Activated gamma-delta T cell (primary cell): ENCODE data around the gene CAMKK1.

Source experiments
- DNase-seq: peaks from one replicate; lab custom pipeline; 2025; lab: John Stamatoyannopoulos, UW

CAMKK1 gene

DNA sequence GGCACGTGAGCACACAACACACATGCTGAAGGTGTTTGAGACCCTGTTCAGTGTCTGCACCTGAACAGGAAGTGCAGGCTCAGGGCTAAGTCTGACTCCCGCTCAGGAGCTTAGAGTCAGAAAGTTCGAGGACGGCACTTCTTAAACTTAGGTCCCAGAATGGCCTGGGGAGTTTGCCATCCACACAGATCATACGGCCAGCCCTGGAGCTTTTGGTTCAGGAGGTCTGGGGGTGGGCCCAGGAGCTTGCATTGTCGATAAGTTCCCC is 4.0 kb upstream of the CAMKK1 start:
- DNase-seq, result no peak

- DNase-seq, result no peak
Measured at GRCh38 chr17:3896108-3896967, 3.5 kb upstream of the CAMKK1 start.

DNA sequence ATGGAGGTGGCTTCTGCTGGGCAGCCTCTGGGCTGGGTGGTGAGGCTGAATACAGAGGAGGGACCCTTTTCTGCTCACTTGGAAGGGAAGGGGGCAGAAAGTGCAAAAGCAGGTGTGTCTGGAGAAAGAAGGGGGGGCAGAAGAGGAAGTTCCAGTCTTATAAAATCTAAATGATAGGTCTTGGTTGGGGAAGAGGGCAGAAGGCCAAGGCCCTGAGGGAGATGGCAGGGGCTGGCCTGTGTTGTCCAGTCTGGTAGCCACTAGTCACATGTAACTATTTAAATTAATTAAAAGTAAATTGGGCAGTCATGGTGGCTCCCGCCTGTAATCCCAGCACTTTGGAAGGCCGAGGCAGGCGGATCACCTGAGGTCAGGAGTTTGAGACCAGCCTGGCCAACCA is 2.5 kb upstream of the CAMKK1 start:
- no peak for DNase-seq

DNA sequence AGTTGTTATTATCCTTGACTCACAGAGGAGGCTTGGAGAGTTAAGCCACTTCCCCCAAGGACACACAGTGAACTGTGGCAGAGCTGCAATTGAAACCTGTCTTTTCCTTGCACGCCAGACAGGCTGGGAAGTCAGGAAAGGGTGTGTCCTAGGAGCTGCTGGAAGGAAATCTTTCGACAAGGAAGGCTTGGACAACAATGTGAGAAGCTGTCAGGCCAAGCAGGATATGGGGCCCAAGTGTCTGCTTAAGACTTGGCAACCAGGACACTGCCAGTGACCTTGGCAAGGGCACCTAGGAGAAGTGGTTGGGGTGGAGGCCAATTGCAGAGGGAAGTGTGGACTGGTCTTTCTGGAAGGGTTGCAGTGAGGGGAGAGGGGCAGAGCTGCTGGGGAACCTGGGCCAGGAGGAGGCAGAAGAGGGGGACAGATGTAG is 2.1 kb upstream of the CAMKK1 start:
- DNase-seq, result no peak

GRCh38 chr17:3894188-3894587 is 1.3 kb upstream of the CAMKK1 start:
- no peak for DNase-seq

GRCh38 chr17:3893720-3894116 is 865 bp upstream of the CAMKK1 start:
- no peak for DNase-seq

GRCh38 chr17:3892095-3892998 is 506 bp downstream of the CAMKK1 start:
- DNase-seq, result peak; percentile 75

DNA sequence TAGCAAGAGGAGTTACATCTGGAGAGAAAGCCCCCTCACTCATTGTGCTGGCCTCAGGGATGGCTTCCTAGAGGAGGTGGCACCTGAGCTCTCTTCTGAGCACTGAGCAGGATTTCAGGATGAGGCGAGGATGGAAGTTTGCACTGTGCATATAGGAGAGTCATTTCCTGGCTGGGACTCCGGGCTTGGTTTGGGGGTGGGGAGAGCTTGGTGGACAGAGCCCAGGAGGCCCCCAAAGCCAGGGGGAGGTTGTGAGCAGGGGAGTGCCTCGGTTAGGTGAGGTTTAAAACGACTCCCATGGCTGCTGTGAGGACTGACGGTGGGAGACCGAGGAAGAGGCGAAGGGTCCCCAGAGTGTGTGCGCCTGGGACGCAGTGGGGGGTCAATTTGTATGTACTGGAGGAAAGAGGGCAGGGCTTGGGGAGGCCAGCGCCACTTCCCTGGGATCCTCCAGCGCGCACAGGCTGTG is 1.2 kb downstream of the CAMKK1 start:
- no peak for DNase-seq

GRCh38 chr17:3890878-3891219 is 2.0 kb downstream of the CAMKK1 start:
- no peak for DNase-seq

DNA sequence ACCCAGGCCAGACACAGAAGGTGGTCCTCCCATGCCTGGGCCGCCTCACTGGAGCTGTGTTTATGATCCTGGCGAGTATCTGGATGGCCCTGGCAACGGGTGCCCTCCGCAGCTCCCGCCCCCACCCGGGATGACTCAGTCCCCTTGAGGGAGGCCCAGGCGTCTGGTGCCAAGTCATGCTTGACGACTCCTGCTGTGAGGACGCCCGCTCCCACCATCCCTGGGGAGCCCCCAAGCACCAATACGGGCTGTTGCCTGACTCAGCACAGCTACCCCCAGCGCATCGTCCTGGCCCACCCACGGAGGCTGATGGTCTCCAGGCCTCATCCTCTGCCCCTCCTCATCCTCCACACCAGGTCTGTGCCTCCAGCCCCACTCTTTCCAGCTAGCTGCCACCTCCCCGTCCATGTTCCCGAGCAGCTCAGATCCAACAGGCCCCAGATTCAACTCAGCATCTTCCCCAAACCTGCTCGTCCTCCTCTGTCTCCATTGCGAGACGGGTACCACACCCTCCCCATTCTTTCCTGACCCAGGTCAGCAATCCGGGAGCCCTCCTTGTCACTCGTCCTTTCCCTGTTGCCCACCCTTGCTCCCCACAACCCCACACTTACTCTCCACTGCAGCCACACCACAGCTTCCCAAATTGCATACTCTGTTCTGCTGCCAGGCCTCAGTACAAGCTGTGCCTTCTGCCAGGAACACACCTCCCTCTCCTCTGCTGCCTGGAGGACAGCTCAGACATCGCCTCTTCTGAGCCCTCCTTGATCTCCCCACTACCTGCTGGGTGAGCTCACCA is 2.6 kb downstream of the CAMKK1 start:
- no peak for DNase-seq

GRCh38 chr17:3889325-3890012 is 3.4 kb downstream of the CAMKK1 start:
- DNase-seq, result no peak

- DNase-seq, result no peak
Measured at GRCh38 chr17:3888343-3889171, 4.3 kb downstream of the CAMKK1 start.

DNA sequence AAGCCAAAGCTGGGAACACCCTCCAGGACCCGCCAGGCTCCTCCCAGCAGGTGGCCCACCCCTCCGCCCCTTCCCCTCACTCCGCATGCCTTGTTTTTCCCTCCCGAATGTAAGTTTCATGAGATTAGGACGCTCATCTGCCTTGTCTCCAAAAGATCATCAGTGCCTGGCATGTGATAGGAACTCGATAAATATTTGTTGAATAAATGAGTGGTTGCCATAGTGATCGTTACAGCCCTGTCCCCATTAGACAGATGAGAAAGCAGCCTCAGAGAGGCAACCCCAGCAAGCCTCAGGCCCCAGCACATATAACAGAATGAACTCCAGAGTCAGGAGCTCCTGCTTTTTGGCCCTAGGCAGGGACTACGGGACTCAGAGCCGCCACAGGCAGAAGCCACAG is 5.0 kb downstream of the CAMKK1 start:
- no peak for DNase-seq

DNA sequence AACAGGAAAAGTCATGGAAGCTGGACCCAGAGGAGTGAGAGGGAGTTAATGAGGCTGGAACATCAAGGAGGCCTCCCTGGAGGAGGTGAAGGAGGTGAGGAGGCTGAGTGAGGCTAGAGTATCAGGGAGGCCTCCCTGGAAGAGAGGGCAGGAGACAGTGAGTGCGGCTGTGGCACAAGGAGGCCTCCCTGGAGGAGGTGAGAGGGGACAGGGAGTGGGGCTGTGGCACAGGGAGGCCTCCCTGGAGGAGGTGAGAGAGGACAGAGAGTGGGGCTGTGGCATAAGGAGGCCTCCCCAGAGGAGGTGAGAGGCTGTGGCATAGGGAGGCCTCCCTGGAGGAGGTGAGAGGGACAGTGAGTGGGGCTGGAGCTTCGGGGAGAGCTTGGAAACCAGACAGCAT is 5.5 kb downstream of the CAMKK1 start:
- no peak for DNase-seq

DNA sequence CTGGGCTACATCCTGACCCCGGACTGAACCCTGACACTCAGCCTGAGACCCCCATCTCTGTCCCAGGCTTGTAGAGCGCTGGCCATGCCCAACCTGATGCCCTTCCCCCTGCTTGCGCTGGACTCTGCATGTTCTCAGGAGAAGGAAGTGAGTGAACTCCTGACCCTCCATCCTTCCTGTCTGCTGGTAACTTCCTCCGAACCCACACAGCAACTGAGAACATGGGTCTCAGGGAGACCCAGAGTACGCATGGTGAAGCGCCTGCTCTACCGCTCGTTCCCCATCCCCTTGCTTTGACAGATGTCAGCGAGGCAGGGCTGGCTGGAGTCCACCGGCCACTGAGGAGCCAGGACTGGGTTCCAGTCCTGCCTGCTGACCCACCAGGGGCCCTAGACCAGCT is 6.1 kb downstream of the CAMKK1 start:
- DNase-seq, result no peak

- no peak for DNase-seq
Measured at GRCh38 chr17:3885970-3886369, 6.9 kb downstream of the CAMKK1 start.

DNA sequence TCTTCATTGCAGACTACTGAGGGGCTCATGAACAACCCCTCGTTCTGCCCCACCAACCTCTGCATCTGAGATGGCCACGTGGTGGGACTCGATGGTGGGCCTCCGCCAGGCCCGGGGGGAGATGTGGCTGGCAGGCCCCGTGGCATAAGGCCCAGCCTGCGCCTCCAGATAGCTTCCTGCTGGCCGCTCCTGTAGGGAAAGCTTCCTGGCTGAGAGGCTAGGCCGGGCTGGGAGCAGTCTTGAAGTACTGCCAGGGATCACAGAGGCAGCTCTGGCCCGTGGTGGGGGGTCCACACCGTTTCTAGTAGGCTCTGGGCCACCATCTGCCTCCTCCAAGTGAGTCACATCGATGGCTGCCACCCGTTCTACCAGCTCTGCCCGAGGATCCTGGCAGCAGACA is 7.6 kb downstream of the CAMKK1 start:
- no peak for DNase-seq

DNA sequence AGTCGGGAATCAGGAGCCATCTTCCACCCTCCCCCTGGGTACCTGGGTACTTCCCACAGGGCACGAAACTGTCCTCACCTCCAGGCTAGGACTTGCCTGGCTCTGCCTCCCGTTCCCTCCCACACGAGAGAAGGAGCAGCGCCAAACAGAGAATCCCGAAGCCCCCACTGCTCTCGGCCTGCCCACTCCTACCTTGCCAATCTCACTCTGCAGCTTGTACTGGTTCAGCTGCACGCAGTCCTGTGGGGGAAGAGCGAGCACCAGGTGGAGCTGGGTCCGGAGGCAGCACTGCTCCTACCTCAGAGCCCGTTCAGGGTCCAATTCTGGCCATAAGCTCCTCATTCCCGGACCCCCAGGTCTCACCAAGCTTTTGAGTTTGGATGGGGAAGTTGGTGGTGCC is 8.7 kb downstream of the CAMKK1 start:
- no peak for DNase-seq

DNA sequence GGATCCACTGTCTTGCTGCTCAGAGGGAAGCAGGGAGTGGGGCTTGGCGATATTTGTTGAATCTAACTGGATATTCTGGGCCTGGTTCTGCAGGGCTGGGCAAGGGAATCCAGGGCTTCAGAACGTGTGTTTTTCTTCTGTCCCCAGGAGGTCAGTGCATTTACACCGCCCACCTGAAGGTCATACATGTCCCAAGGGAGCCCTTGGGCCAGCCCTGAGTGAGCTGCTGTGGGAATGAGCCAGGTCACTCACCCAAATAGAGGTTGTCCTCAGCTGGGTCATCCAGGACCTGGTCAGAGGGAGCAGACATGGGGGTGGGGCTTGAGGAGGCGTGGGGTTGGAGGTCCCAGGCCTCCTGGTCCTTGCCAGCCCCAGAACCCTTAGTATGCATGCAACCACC is 10.6 kb downstream of the CAMKK1 start:
- DNase-seq, result no peak

DNA sequence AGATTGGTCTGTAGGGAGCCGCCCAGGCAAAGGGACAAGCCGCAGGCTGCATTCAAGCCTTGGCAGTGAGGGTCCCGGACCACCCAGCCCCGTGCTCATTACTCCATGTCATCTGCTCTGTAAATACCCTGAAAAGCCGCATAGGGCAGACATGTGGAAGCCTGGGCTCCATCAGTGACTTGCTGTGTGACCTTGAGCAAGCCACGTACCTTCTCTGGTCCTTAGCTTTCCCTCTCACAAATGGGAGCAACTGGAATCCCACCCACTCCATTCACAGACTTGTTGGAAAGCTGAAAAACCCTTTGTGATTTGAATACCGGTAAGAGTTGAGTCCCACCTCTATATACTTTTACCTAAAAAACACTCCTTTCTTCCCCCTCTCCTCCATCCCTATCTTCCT is 11.9 kb downstream of the CAMKK1 start:
- DNase-seq, result no peak
